H1 (cell line): ENCODE measurements around the gene ARGLU1. TPM values are rescaled to one million over a fixed set of nuclear protein-coding genes. Genes with fewer than 3 reads are reported as not detected.

Source experiments
- CTCF ChIA-PET: fragments of 300-600 bp; sonication (Branson Sonifier 250); formaldehyde crosslinking; loops from one replicate; lab custom pipeline; 2021; ENCODE audit not compliant: partially characterized antibody; lab: Charles Lee
- POLR2A ChIA-PET: fragments of 300-600 bp; sonication (Branson Sonifier 250); formaldehyde crosslinking; loops from one replicate; lab custom pipeline; 2021; ENCODE audit warnings: inconsistent platforms; ENCODE audit not compliant: partially characterized antibody; lab: Charles Lee
- DNase-seq, 2 experiments: peaks; one replicate each; pipeline versions ENCODE4 v3.0.0 to v3.0.0-alpha.2; 2010 to 2022; ENCODE audit warnings: low spot score in 2 of 2, low read depth in 1 of 2, mixed read lengths in 1 of 2
- FAIRE-seq: peaks from 2 replicates; lab custom pipeline; 2011; peaks lifted over from hg19 to GRCh38; lab: Jason Lieb, UNC
- H2AFZ ChIP-seq: 2 replicates; pipeline ENCODE4 v1.8.1; 2012; ENCODE audit warnings: low read length, inconsistent platforms
- H2AK5ac ChIP-seq: 2 replicates; pipeline ENCODE4 v1.6.1; 2013; ENCODE audit warnings: low read depth, low read length
- H2BK120ac ChIP-seq: replicated peaks from 2 replicates; pipeline ENCODE3; 2013; ENCODE audit warnings: low read depth, low read length, inconsistent platforms
- H2BK12ac ChIP-seq: 2 replicates; pipeline ENCODE4 v1.6.1; 2013; ENCODE audit warnings: low read depth, low read length
- H2BK15ac ChIP-seq: 2 replicates; pipeline ENCODE4 v1.6.1; 2013; ENCODE audit warnings: low read length
- H2BK20ac ChIP-seq: 2 replicates; pipeline ENCODE4 v1.6.1; 2013; ENCODE audit warnings: low read length
- H2BK5ac ChIP-seq: 2 replicates; pipeline ENCODE4 v1.6.1; 2013; ENCODE audit warnings: low read depth, low read length
- H3K14ac ChIP-seq: 2 replicates; pipeline ENCODE4 v1.6.1; 2013; ENCODE audit warnings: inconsistent platforms; ENCODE audit not compliant: insufficient read length
- H3K18ac ChIP-seq: 2 replicates; pipeline ENCODE4 v1.6.1; 2013; ENCODE audit warnings: low read length; ENCODE audit errors: extremely low read depth
- H3K23ac ChIP-seq: 2 replicates; pipeline ENCODE4 v1.6.1; 2013; ENCODE audit warnings: inconsistent platforms; ENCODE audit not compliant: insufficient read length
- H3K23me2 ChIP-seq: 2 replicates; pipeline ENCODE4 v1.6.1; 2013; ENCODE audit warnings: low read depth, low read length
- H3K27ac ChIP-seq: 2 replicates; pipeline ENCODE4 v1.6.1; 2011; ENCODE audit warnings: low read depth, low read length, inconsistent platforms
- H3K27me3 ChIP-seq, 4 experiments: replicated peaks in 1 of 4; 1 replicate in 1 of 4; 2 replicates in 3 of 4; pipeline versions ENCODE4 v1.6.1 to v1.8.1; 2011 to 2013; ENCODE audit warnings: low read length in 3 of 4, mild to moderate bottlenecking in 3 of 4, inconsistent platforms in 2 of 4, mixed read lengths in 2 of 4, moderate library complexity in 1 of 4; ENCODE audit not compliant: control insufficient read depth in 3 of 4, insufficient read depth in 3 of 4; ENCODE audit errors: extremely low read depth in 1 of 4
- H3K36me3 ChIP-seq, 4 experiments: 2 replicates each; pipeline versions ENCODE4 v1.6.1 to v1.8.1; 2011 to 2013; ENCODE audit warnings: mild to moderate bottlenecking in 4 of 4, low read length in 3 of 4, moderate library complexity in 2 of 4, control low read depth in 1 of 4, inconsistent platforms in 1 of 4; ENCODE audit not compliant: insufficient read depth in 4 of 4, control insufficient read depth in 2 of 4
- H3K4ac ChIP-seq: replicated peaks from 2 replicates; pipeline ENCODE3; 2013; ENCODE audit warnings: low read length, low read depth, mixed read lengths, inconsistent platforms; ENCODE audit not compliant: insufficient read length
- H3K4me1 ChIP-seq, 4 experiments: replicated peaks in 1 of 4; 1 replicate in 1 of 4; 2 replicates in 3 of 4; pipeline versions ENCODE4 v1.6.1 to v1.8.1; 2011 to 2013; ENCODE audit warnings: low read length in 3 of 4, inconsistent platforms in 2 of 4, mixed read lengths in 1 of 4; ENCODE audit not compliant: insufficient read depth in 4 of 4, control insufficient read depth in 3 of 4
- H3K4me2 ChIP-seq, 2 experiments: 2 replicates each; pipeline versions ENCODE4 v1.6.1 to v1.8.1; 2011 to 2013; ENCODE audit warnings: low read depth in 2 of 2, low read length in 2 of 2, control low read depth in 1 of 2, inconsistent platforms in 1 of 2, mild to moderate bottlenecking in 1 of 2; ENCODE audit not compliant: insufficient read depth in 1 of 2
- H3K4me3 ChIP-seq, 4 experiments: fragments of 200-600, 300-600 bp in 1 of 4; sonication (generic), shearing (Covaris generic), sonication (Bioruptor Twin) in 1 of 4; 2 replicates each; pipeline versions ENCODE4 v1.5.1 to v1.8.1; 2011 to 2016; ENCODE audit warnings: low read length in 4 of 4, low read depth in 3 of 4, control low read depth in 2 of 4, inconsistent platforms in 2 of 4, mild to moderate bottlenecking in 2 of 4, mixed read lengths in 1 of 4, moderate library complexity in 1 of 4; ENCODE audit not compliant: insufficient read depth in 2 of 4; ENCODE audit errors: extremely low read depth in 1 of 4
- H3K56ac ChIP-seq: replicated peaks from 2 replicates; pipeline ENCODE3; 2013; ENCODE audit warnings: low read depth, mild to moderate bottlenecking, mixed read lengths, low read length, inconsistent platforms; ENCODE audit not compliant: insufficient read length
- H3K79me1 ChIP-seq: 2 replicates; pipeline ENCODE4 v1.6.1; 2013; ENCODE audit warnings: low read depth, low read length, control low read depth
- H3K79me2 ChIP-seq, 2 experiments: 2 replicates each; pipeline versions ENCODE4 v1.6.1 to v1.8.1; 2012 to 2013; ENCODE audit warnings: low read length in 2 of 2, mild to moderate bottlenecking in 2 of 2, inconsistent platforms in 1 of 2; ENCODE audit not compliant: insufficient read depth in 2 of 2, control insufficient read depth in 1 of 2
- H3K9ac ChIP-seq, 4 experiments: replicated peaks in 1 of 4; 1 replicate in 1 of 4; 2 replicates in 3 of 4; pipeline versions ENCODE4 v1.6.1 to v1.8.1; 2011 to 2013; ENCODE audit warnings: low read depth in 3 of 4, low read length in 3 of 4, control low read depth in 2 of 4, mild to moderate bottlenecking in 2 of 4, moderate library complexity in 2 of 4, inconsistent platforms in 1 of 4; ENCODE audit errors: extremely low read depth in 1 of 4
- H3K9me3 ChIP-seq, 2 experiments: 2 replicates each; pipeline versions ENCODE4 v1.6.1 to v1.8.1; 2012 to 2013; ENCODE audit warnings: mild to moderate bottlenecking in 2 of 2, moderate library complexity in 2 of 2, control low read depth in 1 of 2, inconsistent platforms in 1 of 2, low read depth in 1 of 2, low read length in 1 of 2, mixed read lengths in 1 of 2; ENCODE audit not compliant: insufficient read depth in 2 of 2
- H4K20me1 ChIP-seq, 2 experiments: replicated peaks in 1 of 2; 2 replicates each; pipeline versions ENCODE3 to v1.8.1; 2011 to 2013; ENCODE audit warnings: inconsistent platforms in 2 of 2, low read length in 2 of 2, mild to moderate bottlenecking in 1 of 2; ENCODE audit not compliant: insufficient read depth in 2 of 2, control insufficient read depth in 1 of 2
- H4K5ac ChIP-seq: 2 replicates; pipeline ENCODE4 v1.6.1; 2013; ENCODE audit warnings: low read length, low read depth, mixed read lengths, inconsistent platforms; ENCODE audit not compliant: insufficient read length
- H4K8ac ChIP-seq: 2 replicates; pipeline ENCODE4 v1.8.0; 2013; ENCODE audit warnings: mild to moderate bottlenecking, moderate library complexity, low read length, inconsistent platforms; ENCODE audit not compliant: insufficient read depth; ENCODE audit errors: extremely low read depth
- H4K91ac ChIP-seq: replicated peaks from 2 replicates; pipeline ENCODE3; 2013; ENCODE audit warnings: low read length, mixed read lengths, inconsistent platforms; ENCODE audit not compliant: insufficient read length
- BACH1 ChIP-seq: IDR thresholded peaks from 2 replicates; pipeline ENCODE4 v1.6.1; 2012; ENCODE audit warnings: low read length, improper control_type of control experiment
- CHD1 ChIP-seq: IDR thresholded peaks from 2 replicates; pipeline ENCODE4 v1.6.1; 2012; ENCODE audit warnings: low read depth, low read length, improper control_type of control experiment
- E2F6 ChIP-seq: IDR thresholded peaks from 2 replicates; pipeline ENCODE4 v1.6.1; 2012; ENCODE audit warnings: inconsistent platforms
- HDAC2 ChIP-seq, 2 experiments: fragments of 300-600 bp in 1 of 2; sonication (generic) in 1 of 2; IDR thresholded peaks; 2 replicates each; pipeline ENCODE4 v1.6.1; 2011 to 2012; ENCODE audit warnings: low read depth in 2 of 2, low read length in 2 of 2, mild to moderate bottlenecking in 2 of 2, moderate library complexity in 2 of 2, borderline replicate concordance in 1 of 2, inconsistent platforms in 1 of 2
- HDAC6 ChIP-seq: IDR thresholded peaks from one replicate; pipeline ENCODE4 v1.7.1; 2012; ENCODE audit warnings: low read depth, mild to moderate bottlenecking, inconsistent platforms, low read length, moderate library complexity
- JUN ChIP-seq: IDR thresholded peaks from 2 replicates; pipeline ENCODE4 v1.6.1; 2011; ENCODE audit warnings: low read depth, mild to moderate bottlenecking, improper control_type of control experiment, low read length
- JUND ChIP-seq: IDR thresholded peaks from 2 replicates; pipeline ENCODE4 v1.6.1; 2011; ENCODE audit warnings: mild to moderate bottlenecking, improper control_type of control experiment, low read length
- KDM1A ChIP-seq: fragments of 200-600, 300-600 bp; sonication (generic); IDR thresholded peaks from 2 replicates; pipeline ENCODE4 v1.7.1; 2016; ENCODE audit warnings: mild to moderate bottlenecking, low read length, borderline replicate concordance
- KDM4A ChIP-seq: IDR thresholded peaks from one replicate; pipeline ENCODE4 v1.7.1; 2012; ENCODE audit warnings: low read depth, mild to moderate bottlenecking, moderate library complexity, low read length, inconsistent platforms; ENCODE audit not compliant: severe bottlenecking
- NANOG ChIP-seq: IDR thresholded peaks from 2 replicates; pipeline ENCODE4 v1.6.1; 2011; ENCODE audit warnings: low read length, low read depth, mild to moderate bottlenecking, inconsistent platforms; ENCODE audit not compliant: insufficient read depth, poor library complexity, severe bottlenecking
- SP1 ChIP-seq: IDR thresholded peaks from 2 replicates; pipeline ENCODE4 v1.6.1; 2011; ENCODE audit warnings: low read depth, low read length
- TAF7 ChIP-seq: optimal IDR thresholded peaks from 2 replicates; pipeline ENCODE3; 2011; ENCODE audit warnings: low read depth, mild to moderate bottlenecking, inconsistent platforms, low read length, moderate library complexity, borderline replicate concordance
- TCF12 ChIP-seq: IDR thresholded peaks from 2 replicates; pipeline ENCODE4 v1.6.1; 2011; ENCODE audit warnings: low read depth, mild to moderate bottlenecking, low read length
- TEAD4 ChIP-seq: IDR thresholded peaks from 2 replicates; pipeline ENCODE4 v1.6.1; 2012; ENCODE audit warnings: low read depth, low read length, inconsistent platforms, mixed read lengths
- WGBS, 2 experiments: shearing (Covaris generic) in 1 of 2; methylation state at CpG; one replicate each; pipeline versions ENCODE4 v1.1.6 to v1.1.7; 2013 to 2015; ENCODE audit warnings: low lambda C conversion rate in 2 of 2, mixed read lengths in 2 of 2, inconsistent platforms in 1 of 2, low coverage in 1 of 2, missing lambda C conversion rate in 1 of 2; ENCODE audit not compliant: insufficient replicate concordance in 2 of 2, insufficient coverage in 1 of 2, insufficient read length in 1 of 2; ENCODE audit errors: extremely low coverage in 1 of 2, missing lambda C conversion rate in 1 of 2; 5-methylcytosine and 5-hydroxymethylcytosine counted together
- polyA plus RNA-seq, 7 experiments: library from polyadenylated mRNA; depleted of rRNA in 3 of 7; stranded (reverse) in 5 of 7; unstranded in 2 of 7; fragments of >200 nt in 5 of 7; fragments of 200-250 nt in 2 of 7; gene quantifications; 1 replicate in 5 of 7; 2 replicates in 1 of 7; 4 replicates in 1 of 7; pipeline versions ENCODE4 v1.2.1 to v1.2.3, GENCODE V29; 2011 to 2013; ENCODE audit warnings: missing spikeins in 2 of 7, mixed read lengths in 2 of 7
- total RNA-seq: library from RNA; stranded (reverse); fragmentation: NEBNext Ultra II Directional; extraction: Animal tissue kit (Norgen Biotek cat#: 25700); gene quantifications from 2 replicates; pipeline ENCODE4 v1.2.1, GENCODE V29; 2021

Gene ARGLU1
- total and polyA plus RNA-seq, 2 of the 8 experiments (the other 6 are each of a cell fraction or from before 2014, with no cell fraction given), result 47.8 to 84.9 TPM

DNA sequence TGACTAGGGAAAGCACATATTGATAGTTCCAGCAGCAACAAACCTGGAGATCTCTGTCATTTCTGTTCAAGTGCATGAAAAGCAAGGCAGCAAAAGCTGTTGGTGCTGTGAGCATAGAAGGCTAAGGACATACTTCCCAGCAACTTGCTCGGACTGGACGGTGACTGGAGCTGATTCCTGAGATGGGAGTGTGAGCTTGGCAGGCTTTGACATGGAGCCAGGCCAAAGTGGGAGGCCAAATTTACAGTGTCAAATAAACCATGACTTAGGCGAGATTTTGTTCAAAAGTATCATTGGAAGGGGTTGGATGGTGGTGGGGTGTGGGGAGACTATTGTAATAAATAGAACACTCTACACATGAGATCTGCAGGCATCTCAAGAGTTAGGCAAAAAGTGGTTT is 5.9 kb upstream of the ARGLU1 start:
- Histone ChIP-seq H2BK20ac (no peak overlapping the region), H2BK12ac (no peak overlapping the region), H4K91ac (no peak overlapping the region), H3K27me3 (no peaks in the 10 kb centered on the region), H3K27ac (no peak overlapping the region), H2BK15ac (no peak overlapping the region), H3K4ac (no peak overlapping the region), H3K36me3 (no peaks in the 10 kb centered on the region), H2AK5ac (0 out of 2 replicates have a peak overlapping the region, but pooled peaks have one; percentile 53), H3K79me2 (0 out of 4 replicates have a peak, but pooled peaks cover 0 to 5% of the 10 kb centered on the region in 2 experiments), H3K9ac (no peak overlapping the region), H3K18ac (no peak overlapping the region), H2BK5ac (no peak overlapping the region), H3K79me1 (no peaks in the 10 kb centered on the region), H3K56ac (no peak overlapping the region), H4K8ac (no peak overlapping the region), H3K23me2 (no peaks in the 10 kb centered on the region), H3K23ac (no peak overlapping the region), H3K9me3 (no peaks in the 10 kb centered on the region), H4K20me1 (no peaks in the 10 kb centered on the region), H2AFZ (no peak overlapping the region), H3K4me2 (no peak overlapping the region), H3K14ac (no peak overlapping the region), H3K4me1 (peaks cover 0 to 8% (median under 1%) of the 10 kb centered on the region in 4 experiments; a peak in 3 of 7 replicates), H4K5ac (no peak overlapping the region), H3K4me3 (no peak overlapping the region), H2BK120ac (no peak overlapping the region)
- ChIA-PET POLR2A (interaction anchor here (0.9 kb wide), 1 partner anchor 14 kb away, joined by 3 read pairs; no protein-coding TSS in a partner anchor), CTCF (no interaction called here)
- no peak for FAIRE-seq
- DNase-seq, result no peak
- 96% methylated on average over 3 of the region's 3 CpGs; no CpG with 5 or more reads in 1 of the 2 experiments for WGBS, 2 experiments
- TF ChIP-seq SP1 (no peak), TAF7 (no peak), E2F6 (no peak), NANOG (no peak), KDM4A (no peak), JUN (no peak), TCF12 (no peak), HDAC2 (IDR thresholded peaks at IDR 0.05; ENCODE audit: borderline replicate concordance in 1 of 2, low read depth in 2 of 2, low read length in 2 of 2) (no peak), BACH1 (no peak), HDAC6 (no peak), JUND (no peak), KDM1A (no peak), TEAD4 (no peak), CHD1 (no peak)
